HT-29 (cell line): ENCODE results near the gene STARD3. TPM values are rescaled to one million over a fixed set of nuclear protein-coding genes. Genes with fewer than 3 reads are reported as not detected.
"Not testable (repeated sequence)": the region's sequence is repeated elsewhere in the genome, so short reads cannot be mapped to it uniquely, and the experiment has no call there.

Experiments
- DNase-seq: peaks from one replicate; pipeline ENCODE4 v3.0.0-alpha.2; 2015; ENCODE audit warnings: low spot score
- total RNA-seq: library from RNA; depleted of rRNA; stranded (reverse); fragments of >200 nt; shearing (Covaris generic); gene quantifications from 2 replicates; pipeline ENCODE4 v1.2.3, GENCODE V29; 2014

The STARD3 gene
- total RNA-seq, 1 experiment from 2014 or later, result 50.8 TPM

DNA sequence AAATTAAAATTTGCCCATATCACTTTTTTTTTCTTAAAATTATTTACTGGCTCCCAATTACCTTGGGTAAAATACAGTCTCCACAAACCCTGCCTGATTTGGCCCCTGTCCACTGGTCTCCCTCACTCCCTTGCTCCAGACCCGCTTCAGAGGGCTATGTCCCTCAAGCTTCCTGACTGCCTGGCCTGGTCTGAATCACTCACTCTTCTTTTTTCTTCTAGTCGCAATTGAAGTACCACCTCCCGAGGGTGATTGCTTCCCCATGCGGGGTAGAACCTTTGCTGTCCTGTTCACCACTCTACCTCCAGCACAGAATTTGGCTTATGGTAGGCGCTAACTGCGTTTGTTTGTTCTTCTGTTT is 51.5 kb downstream of the STARD3 start:
- DNase-seq, result no peak

- no peak for DNase-seq
These were observed 52.0 kb downstream of the STARD3 start for GRCh38 chr17:39688945-39689344.

- no peak for DNase-seq
These were observed 57.6 kb downstream of the STARD3 start for GRCh38 chr17:39694593-39694992.

DNA sequence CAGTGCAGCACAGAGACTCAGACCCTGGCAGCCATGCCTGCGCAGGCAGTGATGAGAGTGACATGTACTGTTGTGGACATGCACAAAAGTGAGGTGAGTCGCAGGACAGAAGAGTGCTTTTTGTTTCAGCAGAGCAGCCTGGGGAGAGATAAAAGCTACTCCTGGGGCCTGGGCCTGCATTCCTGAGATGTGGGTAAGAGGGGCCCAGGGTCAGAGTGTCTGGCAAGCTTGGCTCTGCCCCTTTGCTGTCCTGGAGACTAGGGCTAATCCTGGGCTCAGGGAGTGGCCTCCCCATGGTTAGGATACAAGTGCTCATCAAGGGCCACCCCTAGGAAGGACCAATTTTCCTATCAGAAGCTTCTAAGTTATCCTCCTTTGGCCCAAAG is 58.1 kb downstream of the STARD3 start:
- DNase-seq, result no peak

- DNase-seq, result no peak
These were observed 59.8 kb downstream of the STARD3 start for GRCh38 chr17:39696731-39697130.

GRCh38 chr17:39697961-39698360 is 61.0 kb downstream of the STARD3 start:
- no peak for DNase-seq

GRCh38 chr17:39699157-39699817 is 62.3 kb downstream of the STARD3 start:
- DNase-seq, result not testable (repeated sequence)

DNA sequence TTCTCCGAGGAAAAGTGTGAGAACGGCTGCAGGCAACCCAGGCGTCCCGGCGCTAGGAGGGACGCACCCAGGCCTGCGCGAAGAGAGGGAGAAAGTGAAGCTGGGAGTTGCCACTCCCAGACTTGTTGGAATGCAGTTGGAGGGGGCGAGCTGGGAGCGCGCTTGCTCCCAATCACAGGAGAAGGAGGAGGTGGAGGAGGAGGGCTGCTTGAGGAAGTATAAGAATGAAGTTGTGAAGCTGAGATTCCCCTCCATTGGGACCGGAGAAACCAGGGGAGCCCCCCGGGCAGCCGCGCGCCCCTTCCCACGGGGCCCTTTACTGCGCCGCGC is 62.8 kb downstream of the STARD3 start, which contains the start of gene ERBB2:
Gene ERBB2 (plus strand): TSS at position 247 of the 330 bp plus-strand sequence. CDS start 175 bp downstream, outside the sequence.
- peak; percentile 79 for DNase-seq

- DNase-seq, result peak; percentile 27
These were observed 63.4 kb downstream of the STARD3 start for GRCh38 chr17:39700148-39700987.

DNA sequence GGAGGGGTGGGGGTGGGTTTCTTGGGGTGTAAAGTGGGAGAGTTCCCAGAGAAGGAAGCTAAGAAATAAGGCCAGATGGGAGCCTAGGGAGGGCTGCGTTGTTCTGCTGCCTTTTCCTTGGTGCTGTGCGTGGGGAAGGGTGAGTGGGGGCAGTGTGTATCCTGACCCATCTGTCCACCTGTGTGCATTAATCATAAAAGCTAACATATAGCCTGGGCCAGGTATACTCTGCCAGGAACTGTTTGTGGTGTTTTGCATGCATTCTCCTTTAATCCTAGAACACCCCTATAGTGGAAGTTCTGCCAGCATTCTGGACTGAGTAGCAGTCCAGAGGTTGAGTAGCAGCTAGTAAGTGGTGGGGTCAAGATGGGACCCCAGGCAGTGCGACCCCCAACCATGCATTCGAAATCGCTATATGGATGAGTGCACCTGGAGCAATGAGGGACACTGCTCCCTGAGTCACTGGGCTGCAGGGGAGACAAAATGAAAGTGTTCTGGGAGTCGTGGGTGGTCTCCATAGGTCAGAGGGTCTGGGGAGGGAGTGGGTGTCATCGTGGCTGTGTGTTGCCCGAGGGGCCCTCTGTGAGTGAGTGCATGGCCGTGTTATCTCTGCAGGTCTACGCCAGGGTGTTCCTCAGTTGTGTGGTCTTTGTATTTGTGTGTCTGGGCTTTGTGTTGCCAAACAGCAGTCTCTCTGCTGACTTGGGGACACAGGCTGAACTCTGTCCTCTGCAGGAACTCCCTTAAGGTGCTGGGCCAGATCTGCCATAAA is 64.3 kb downstream of the STARD3 start:
- DNase-seq, result peak; percentile 54

- DNase-seq, result no peak
These were observed 65.0 kb downstream of the STARD3 start for GRCh38 chr17:39701784-39702422.

GRCh38 chr17:39702901-39703893 is 66.3 kb downstream of the STARD3 start:
- DNase-seq, result no peak

GRCh38 chr17:39703913-39704312 is 67.0 kb downstream of the STARD3 start:
- no peak for DNase-seq

DNA sequence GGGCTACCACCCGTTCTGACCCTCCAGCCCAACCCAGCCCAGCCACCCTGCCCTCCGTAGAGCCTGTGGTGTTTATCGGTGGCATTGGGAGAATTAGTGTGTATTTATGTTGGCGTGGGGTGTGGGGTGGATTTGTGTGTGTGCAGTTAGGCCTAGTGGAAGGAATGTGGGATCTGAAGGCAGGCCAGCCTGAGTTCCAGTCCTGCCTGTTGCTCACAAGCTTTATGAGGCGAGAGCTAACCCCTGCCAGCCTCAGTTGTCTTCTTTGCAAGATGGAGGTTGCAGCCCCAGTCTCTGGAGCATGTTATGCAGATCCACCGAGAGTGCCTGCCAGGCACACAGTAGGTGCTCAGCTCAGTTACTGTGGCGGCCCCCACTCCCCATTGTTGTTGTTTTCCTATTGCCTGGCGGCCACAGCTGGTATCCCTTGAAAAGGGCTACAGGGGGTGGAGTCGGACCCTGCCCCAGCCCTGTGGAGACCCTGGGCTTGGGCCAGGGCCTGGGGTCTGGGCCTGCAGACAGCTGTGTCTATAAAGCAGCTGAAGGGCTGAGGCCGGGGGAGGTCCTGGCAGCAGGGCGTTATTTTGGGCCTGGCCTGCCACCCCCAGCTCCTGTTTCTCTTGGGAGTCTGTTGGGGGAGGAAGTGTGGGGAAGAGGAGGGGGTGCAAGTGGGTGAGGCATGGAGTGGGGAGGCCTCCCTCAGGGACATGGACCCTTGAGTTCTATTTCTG is 68.0 kb downstream of the STARD3 start:
- peak; percentile 36 for DNase-seq

DNA sequence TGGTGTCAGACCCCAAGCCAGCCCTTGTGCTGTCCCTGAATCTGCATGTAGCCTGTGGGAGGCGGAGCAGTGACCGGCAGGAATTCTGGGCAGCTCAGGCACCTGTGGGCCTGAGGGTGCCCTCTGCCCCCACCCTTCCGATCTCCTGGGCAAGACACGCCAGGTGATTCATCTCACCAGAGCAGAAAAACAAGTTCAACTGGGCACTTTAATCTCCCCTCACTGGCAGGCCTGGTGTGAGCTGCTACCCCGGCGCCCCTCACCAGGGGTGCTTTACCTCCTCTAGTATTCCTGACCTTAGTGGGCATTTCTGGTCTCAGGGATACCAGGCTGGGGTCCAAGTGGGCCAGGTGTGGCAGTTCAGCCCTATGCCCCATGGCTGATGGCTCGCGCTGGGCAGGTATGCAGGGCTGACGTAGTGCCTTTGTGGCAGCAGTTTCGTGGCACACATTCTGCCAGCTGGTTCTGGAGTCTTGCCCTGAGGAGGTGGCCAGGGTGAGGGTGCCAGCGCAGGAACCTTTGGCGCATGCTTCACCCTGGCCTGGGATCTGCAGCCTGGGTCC is 68.9 kb downstream of the STARD3 start:
- DNase-seq, result peak; percentile 95

DNA sequence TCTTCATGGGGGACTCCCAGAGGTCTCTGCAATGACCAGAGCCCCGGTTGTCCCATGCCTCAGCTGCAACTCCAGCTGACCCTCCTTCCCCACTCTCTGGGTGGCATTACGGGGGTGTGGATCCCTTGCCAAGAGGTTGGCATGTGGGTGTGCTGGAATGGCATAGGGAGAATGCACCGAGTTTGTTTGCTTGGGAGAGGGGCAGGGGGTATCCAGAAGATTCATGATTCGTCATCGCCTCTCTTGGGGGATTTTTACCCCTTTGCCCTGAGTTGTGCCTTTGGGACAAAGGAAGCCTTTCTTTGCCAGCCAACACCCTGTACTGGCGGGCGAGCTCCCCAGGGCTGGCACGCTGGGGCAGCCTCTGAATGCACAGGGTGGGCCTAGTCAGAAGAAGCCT is 69.4 kb downstream of the STARD3 start:
- peak; percentile 26 for DNase-seq

DNA sequence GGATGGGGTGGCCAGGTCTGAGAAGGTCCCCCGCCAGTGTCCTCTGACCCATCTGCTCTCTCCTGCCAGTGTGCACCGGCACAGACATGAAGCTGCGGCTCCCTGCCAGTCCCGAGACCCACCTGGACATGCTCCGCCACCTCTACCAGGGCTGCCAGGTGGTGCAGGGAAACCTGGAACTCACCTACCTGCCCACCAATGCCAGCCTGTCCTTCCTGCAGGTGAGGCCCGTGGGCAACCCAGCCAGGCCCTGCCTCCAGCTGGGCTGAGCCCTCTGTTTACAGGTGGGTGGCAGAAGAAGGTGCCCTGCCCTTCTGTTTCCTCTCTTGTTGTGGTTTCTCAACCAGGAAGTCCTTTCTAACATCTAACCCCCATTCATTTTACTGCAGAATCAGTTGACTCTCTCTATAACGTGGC is 70.0 kb downstream of the STARD3 start:
- peak; percentile 77 for DNase-seq

- DNase-seq, result no peak
These were observed 72.5 kb downstream of the STARD3 start for GRCh38 chr17:39709319-39709997.
